Parathyroid adenoma (tissue), 2 donors: Measurements from ENCODE around the gene MYOG.

Source experiments
- H2AFZ ChIP-seq: fragments of 300-600 bp; sonication (generic); one replicate; pipeline ENCODE4 v1.7.0; 2017; ENCODE audit warnings: antibody characterized with exemption, mild to moderate bottlenecking
- H3K27ac ChIP-seq: fragments of 300-600 bp; sonication (generic); one replicate; pipeline ENCODE4 v1.7.0; 2017
- H3K27me3 ChIP-seq: fragments of 300-600 bp; sonication (generic); one replicate; pipeline ENCODE4 v1.7.0; 2017; ENCODE audit warnings: low read length; ENCODE audit not compliant: control insufficient read depth, insufficient read depth
- H3K36me3 ChIP-seq: fragments of 300-600 bp; sonication (generic); one replicate; pipeline ENCODE4 v1.7.0; 2017; ENCODE audit warnings: low read length; ENCODE audit not compliant: control insufficient read depth, insufficient read depth
- H3K4me1 ChIP-seq: fragments of 300-600 bp; sonication (generic); one replicate; pipeline ENCODE4 v1.7.0; 2017; ENCODE audit warnings: control low read depth
- H3K4me2 ChIP-seq: fragments of 300-600 bp; sonication (generic); one replicate; pipeline ENCODE4 v1.7.0; 2017; ENCODE audit warnings: low read length
- H3K4me3 ChIP-seq: fragments of 300-600 bp; sonication (generic); one replicate; pipeline ENCODE4 v1.7.0; 2017; ENCODE audit warnings: low read depth, low read length
- H3K79me2 ChIP-seq: fragments of 300-600 bp; sonication (generic); one replicate; pipeline ENCODE4 v1.7.0; 2017; ENCODE audit warnings: control low read depth
- H3K9ac ChIP-seq: fragments of 300-600 bp; sonication (generic); one replicate; pipeline ENCODE4 v1.7.0; 2017; ENCODE audit warnings: mild to moderate bottlenecking
- H3K9me3 ChIP-seq: fragments of 300-600 bp; sonication (generic); one replicate; pipeline ENCODE4 v1.7.0; 2017; ENCODE audit warnings: low read length; ENCODE audit not compliant: control insufficient read depth
- CTCF ChIP-seq: fragments of 300-600 bp; sonication (generic); IDR thresholded peaks from one replicate; pipeline ENCODE4 v1.7.0; 2017; ENCODE audit warnings: antibody characterized with exemption, mild to moderate bottlenecking
- donor health status: primary hyperparathyroidism.

Gene MYOG

DNA sequence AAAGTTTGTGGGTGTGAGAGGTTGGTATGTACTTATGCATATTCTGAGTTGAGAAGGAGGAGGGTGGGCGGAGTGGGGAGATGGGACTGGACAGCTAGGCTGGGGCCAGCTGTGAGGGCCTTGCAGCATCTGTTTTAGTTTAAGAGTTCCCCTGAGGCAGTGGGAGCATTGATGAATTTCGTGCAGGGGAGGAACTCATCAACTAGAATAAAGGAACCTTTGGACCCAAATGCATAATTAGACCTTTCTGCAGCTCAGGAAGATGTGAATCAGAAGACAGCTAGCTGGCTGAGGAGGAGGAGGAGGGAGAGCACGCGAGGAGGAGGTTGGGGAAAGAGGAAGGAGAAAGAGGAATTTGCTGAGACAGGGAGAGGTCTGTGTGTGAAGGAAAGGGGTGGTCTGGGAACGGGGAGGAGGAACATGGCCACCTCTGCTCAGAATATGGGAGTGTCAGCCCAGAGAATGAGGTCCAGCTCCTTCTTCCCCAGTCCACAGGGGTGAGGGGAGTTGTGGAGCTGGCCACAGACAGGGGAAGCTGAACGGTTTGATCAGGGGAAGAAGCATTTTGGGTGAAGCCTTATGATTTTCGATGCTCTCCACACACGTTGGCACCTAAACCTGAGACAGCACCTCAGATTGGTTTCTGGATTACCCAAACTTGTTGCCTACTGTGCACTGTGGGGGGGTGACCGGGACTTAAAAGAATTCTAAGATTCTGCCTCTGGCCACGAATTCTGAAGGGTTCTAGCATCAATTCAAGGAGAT is 27.7 kb downstream of the MYOG start:
- H3K4me3 ChIP-seq, result no peak overlapping the region
- no peaks in the 10 kb centered on the region for H3K27me3 ChIP-seq
- no peak overlapping the region for H3K27ac ChIP-seq
- no peak for TF ChIP-seq CTCF
- no peaks in the 10 kb centered on the region for H3K4me1 ChIP-seq
- H3K9me3 ChIP-seq, result no peaks in the 10 kb centered on the region
- no peak overlapping the region for H2AFZ ChIP-seq
- no peak overlapping the region for H3K4me2 ChIP-seq
- no peaks in the 10 kb centered on the region for H3K79me2 ChIP-seq
- no peak overlapping the region for H3K9ac ChIP-seq
- no peaks in the 10 kb centered on the region for H3K36me3 ChIP-seq

GRCh38 chr1:203056516-203056915 is 29.3 kb downstream of the MYOG start:
- Histone ChIP-seq H3K36me3 (no peaks in the 10 kb centered on the region), H3K9ac (no peak overlapping the region), H3K4me2 (no peak overlapping the region), H3K27ac (no peak overlapping the region), H3K4me3 (no peak overlapping the region), H3K4me1 (no peaks in the 10 kb centered on the region), H2AFZ (no peak overlapping the region), H3K79me2 (no peaks in the 10 kb centered on the region), H3K9me3 (no peaks in the 10 kb centered on the region), H3K27me3 (no peaks in the 10 kb centered on the region)
- TF ChIP-seq CTCF, result no peak

DNA sequence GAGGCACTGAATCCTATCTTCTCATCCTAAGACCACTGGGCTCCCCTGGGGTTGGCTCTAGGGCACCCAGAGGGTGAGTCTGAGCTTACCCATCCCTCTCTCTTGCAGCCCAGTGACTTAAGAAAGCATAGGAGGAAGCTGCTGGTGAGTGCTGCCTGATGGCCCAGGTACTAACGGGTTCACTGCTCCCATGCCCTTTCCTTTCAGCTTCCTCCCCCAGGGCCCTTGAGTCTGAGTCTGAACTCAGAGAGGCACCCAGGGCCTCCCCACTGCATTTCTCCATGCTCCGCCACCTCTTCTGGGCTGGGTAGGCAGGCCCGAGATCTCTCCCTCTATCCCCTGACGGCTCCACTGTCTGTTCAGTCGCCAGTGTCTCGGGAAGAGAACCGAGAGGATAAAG is 29.8 kb downstream of the MYOG start:
- no peak overlapping the region for H3K27ac ChIP-seq
- no peaks in the 10 kb centered on the region for H3K79me2 ChIP-seq
- no peaks in the 10 kb centered on the region for H3K27me3 ChIP-seq
- no peak overlapping the region for H3K4me2 ChIP-seq
- no peak overlapping the region for H2AFZ ChIP-seq
- H3K9ac ChIP-seq, result no peak overlapping the region
- no peak for TF ChIP-seq CTCF
- H3K36me3 ChIP-seq, result no peaks in the 10 kb centered on the region
- H3K4me3 ChIP-seq, result no peak overlapping the region
- H3K4me1 ChIP-seq, result no peaks in the 10 kb centered on the region
- H3K9me3 ChIP-seq, result no peaks in the 10 kb centered on the region

GRCh38 chr1:203055161-203055799 is 30.5 kb downstream of the MYOG start:
- H3K4me3 ChIP-seq, result no peak overlapping the region
- H3K4me1 ChIP-seq, result no peaks in the 10 kb centered on the region
- H3K9me3 ChIP-seq, result no peaks in the 10 kb centered on the region
- no peaks in the 10 kb centered on the region for H3K79me2 ChIP-seq
- H3K4me2 ChIP-seq, result no peak overlapping the region
- no peaks in the 10 kb centered on the region for H3K36me3 ChIP-seq
- TF ChIP-seq CTCF, result no peak
- H3K9ac ChIP-seq, result no peak overlapping the region
- H3K27ac ChIP-seq, result no peak overlapping the region
- no peaks in the 10 kb centered on the region for H3K27me3 ChIP-seq
- no peak overlapping the region for H2AFZ ChIP-seq

GRCh38 chr1:203054642-203055041 is 31.2 kb downstream of the MYOG start:
- Histone ChIP-seq H3K9ac (no peak overlapping the region), H3K9me3 (no peaks in the 10 kb centered on the region)

More at GRCh38 chr1:203054642-203055041, 31.2 kb downstream of the MYOG start:
- Histone ChIP-seq H2AFZ (no peak overlapping the region), H3K4me1 (no peaks in the 10 kb centered on the region), H3K27ac (no peak overlapping the region), H3K4me2 (no peak overlapping the region), H3K36me3 (no peaks in the 10 kb centered on the region), H3K4me3 (no peak overlapping the region), H3K27me3 (no peaks in the 10 kb centered on the region), H3K79me2 (no peaks in the 10 kb centered on the region)
- TF ChIP-seq CTCF, result no peak
